COLO668 (cell line): ENCODE measurements around the gene CCDC178.
"Not testable (repeated sequence)": the region's sequence is repeated elsewhere in the genome, so short reads cannot be mapped to it uniquely, and the experiment has no call there.

Experiments
- DNase-seq: peaks from one replicate; lab custom pipeline; 2025; ENCODE audit not compliant: unreplicated experiment; lab: John Stamatoyannopoulos, UW

The CCDC178 gene

GRCh38 chr18:33369711-33370449, 70.6 kb downstream of the CCDC178 start:
- DNase-seq = peak; percentile 18

- no peak for DNase-seq
These were observed 83.8 kb downstream of the CCDC178 start for GRCh38 chr18:33356735-33357134.

- DNase-seq = no peak
These were observed 84.8 kb downstream of the CCDC178 start for GRCh38 chr18:33355756-33356155.

DNA sequence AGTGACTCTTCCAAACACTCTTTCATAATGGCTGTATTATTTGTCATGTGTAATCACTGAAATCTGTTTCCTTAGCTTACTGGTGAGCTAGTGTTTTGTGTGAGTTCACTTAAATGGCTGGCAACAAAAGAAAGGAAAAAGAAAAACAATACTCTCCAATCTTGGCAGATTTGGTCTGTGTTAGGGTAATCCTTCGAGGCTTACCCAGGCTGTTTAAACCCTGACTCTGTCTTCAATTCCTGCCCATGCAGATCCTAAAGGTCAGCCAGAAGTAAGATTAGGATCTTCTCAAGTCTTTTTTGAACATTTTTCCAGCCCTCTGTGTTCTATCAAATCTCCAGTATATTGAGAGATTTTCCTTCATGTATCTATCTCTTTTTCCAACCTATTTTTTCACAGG, 85.3 kb downstream of the CCDC178 start:
- no peak for DNase-seq

DNA sequence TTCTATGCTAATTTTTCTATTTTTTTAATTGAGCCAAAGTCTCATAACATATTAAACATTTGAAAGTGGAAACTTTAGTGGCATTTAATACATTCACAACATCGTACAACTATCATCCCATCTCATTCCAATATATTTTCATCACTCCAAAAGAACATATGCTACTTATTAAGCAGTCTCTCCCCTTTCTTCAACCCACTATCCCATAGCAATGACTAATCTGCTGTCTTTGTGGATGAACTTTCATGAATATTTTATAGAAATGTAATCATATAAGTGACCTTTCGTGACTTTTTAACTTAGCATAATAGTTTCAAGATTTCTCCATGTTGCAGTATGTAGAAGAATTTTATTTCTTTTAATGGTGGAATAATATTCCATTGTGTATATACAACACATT, 90.3 kb downstream of the CCDC178 start:
- DNase-seq = no peak

- DNase-seq = not testable (repeated sequence)
These were observed 100.8 kb downstream of the CCDC178 start for GRCh38 chr18:33339733-33340132.

- DNase-seq = no peak
These were observed 105.7 kb downstream of the CCDC178 start for GRCh38 chr18:33334781-33335180.

- no peak for DNase-seq
These were observed 109.8 kb downstream of the CCDC178 start for GRCh38 chr18:33330711-33331110.

- no peak for DNase-seq
These were observed 113.5 kb downstream of the CCDC178 start for GRCh38 chr18:33326975-33327374.

- DNase-seq = no peak
These were observed 122.9 kb downstream of the CCDC178 start for GRCh38 chr18:33317640-33318039.

DNA sequence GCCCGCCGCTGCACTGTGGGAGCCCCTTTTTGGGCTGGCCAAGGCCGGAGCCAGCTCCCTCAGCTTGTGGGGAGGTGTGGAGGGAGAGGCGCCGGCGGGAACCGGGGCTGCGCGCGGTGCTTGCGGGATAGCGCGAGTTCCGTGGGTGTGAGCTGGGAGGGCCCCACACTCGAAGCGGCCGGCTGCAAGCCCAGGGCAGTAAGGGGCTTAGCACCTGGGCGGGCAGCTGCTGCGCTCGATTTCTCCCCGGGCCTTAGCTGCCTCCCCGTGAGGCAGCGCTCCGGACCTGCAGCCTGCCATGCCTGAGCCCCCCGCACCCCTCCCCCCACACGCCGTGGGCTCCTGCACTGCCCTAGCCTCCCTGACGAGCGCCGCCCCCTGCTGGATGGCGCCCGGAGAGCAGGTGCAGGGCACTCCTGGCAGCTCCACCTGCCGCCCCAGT, 124.4 kb downstream of the CCDC178 start:
- no peak for DNase-seq

GRCh38 chr18:33307520-33307919, 133.0 kb downstream of the CCDC178 start:
- DNase-seq = no peak

GRCh38 chr18:33304277-33304676, 136.2 kb downstream of the CCDC178 start:
- DNase-seq = no peak

- no peak for DNase-seq
These were observed 149.0 kb downstream of the CCDC178 start for GRCh38 chr18:33291539-33291938.

GRCh38 chr18:33288082-33288716, 152.3 kb downstream of the CCDC178 start:
- no peak for DNase-seq

GRCh38 chr18:33282709-33283333, 157.7 kb downstream of the CCDC178 start:
- DNase-seq = no peak

DNA sequence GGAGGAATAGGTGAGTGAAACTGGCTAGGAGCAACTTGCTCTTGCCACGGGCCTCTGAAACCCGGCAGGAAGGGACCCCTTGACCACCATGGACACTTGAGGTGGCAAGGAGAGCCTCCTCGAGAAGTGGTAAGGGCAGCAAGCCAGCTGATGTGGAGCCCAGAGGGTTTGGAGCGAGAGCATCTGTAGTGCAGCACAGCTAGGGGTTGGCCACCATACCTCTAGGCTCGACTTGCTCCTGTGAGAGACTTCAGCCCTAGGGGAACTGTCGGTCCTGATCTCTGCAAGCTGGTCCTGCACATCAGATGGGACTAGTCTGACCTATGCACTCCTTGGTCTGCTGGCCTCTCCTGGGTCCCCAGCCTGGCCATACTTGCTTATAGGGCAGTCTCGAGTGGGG, 158.4 kb downstream of the CCDC178 start:
- DNase-seq = no peak

- DNase-seq = no peak
These were observed 163.1 kb downstream of the CCDC178 start for GRCh38 chr18:33277431-33277830.

- DNase-seq = no peak
These were observed 164.7 kb downstream of the CCDC178 start for GRCh38 chr18:33275843-33276242.

- DNase-seq = no peak
These were observed 170.2 kb downstream of the CCDC178 start for GRCh38 chr18:33270297-33270696.

- DNase-seq = no peak
These were observed 171.3 kb downstream of the CCDC178 start for GRCh38 chr18:33269223-33269622.

GRCh38 chr18:33264566-33264965, 176.0 kb downstream of the CCDC178 start:
- DNase-seq = no peak
